Gastrocnemius medialis (tissue), 4 donors: ENCODE measurements around the gene CAMK2D. TPM values are rescaled to one million over a fixed set of nuclear protein-coding genes. Genes with fewer than 3 reads are reported as not detected.
A peak's percentile ranks its signal among the peaks of the same experiment; 100 is the strongest.

Experiments used
- ATAC-seq, 2 donors: fragments of 150-250 bp; one replicate each; pipeline ENCODE4 v1.9.1; 2016
- DNase-seq, 2 donors: peaks; one replicate each; pipeline ENCODE4 v3.0.0-alpha.2; 2019
- H3K27ac ChIP-seq, 4 donors: fragments of 200-600 bp; sonication (generic); 1 replicate in 1 of 4; 2 replicates in 3 of 4; pipeline ENCODE4 v1.5.1; 2016 to 2018; ENCODE audit warnings: mild to moderate bottlenecking in 2 of 4, moderate library complexity in 1 of 4
- H3K27me3 ChIP-seq, 3 donors: fragments of 200-600 bp; sonication (generic) in 2 of 3; 1 replicate in 1 of 3; 2 replicates in 2 of 3; pipeline versions ENCODE4 v1.5.1 to v1.6.0; 2016 to 2019; ENCODE audit warnings: mild to moderate bottlenecking in 1 of 3, moderate library complexity in 1 of 3
- H3K36me3 ChIP-seq, 2 donors: fragments of 200-600 bp; sonication (generic) in 1 of 2; one replicate each; pipeline ENCODE4 v1.5.1; 2017 to 2018
- H3K4me1 ChIP-seq, 2 donors: fragments of 200-600 bp; sonication (generic) in 1 of 2; one replicate each; pipeline ENCODE4 v1.5.1; 2016 to 2017; ENCODE audit warnings: mild to moderate bottlenecking in 2 of 2
- H3K4me3 ChIP-seq, 4 donors: fragments of 200-600 bp; sonication (generic) in 3 of 4; 1 replicate in 1 of 4; 2 replicates in 3 of 4; pipeline ENCODE4 v1.5.1; 2016 to 2019; ENCODE audit warnings: mild to moderate bottlenecking in 2 of 4
- H3K9me3 ChIP-seq, 3 donors: fragments of 200-600 bp; sonication (generic) in 2 of 3; 1 replicate in 1 of 3; 2 replicates in 2 of 3; pipeline ENCODE4 v1.5.1; 2016 to 2019
- POLR2A ChIP-seq, 2 donors: fragments of 450-650 bp; IDR thresholded peaks; one replicate each; pipeline ENCODE4 v1.6.1; 2017; ENCODE audit warnings: antibody characterized with exemption in 2 of 2, mild to moderate bottlenecking in 2 of 2, moderate library complexity in 2 of 2
- in situ Hi-C, 4 donors: fragments of 200-750 bp; cut with MboI; loops; one replicate each; pipeline versions ENCODE4 v1.15.0 to v1.8.0; 2017; ENCODE audit warnings: low sequenced_read_pairs in 4 of 4
- intact Hi-C: fragments of 100-400 bp; cut with DNase I; formaldehyde crosslinking; loops from one replicate; pipeline ENCODE4 v1.15.1; 2023; ENCODE audit warnings: low total_unique reads
- total RNA-seq, 4 donors: library from RNA; depleted of rRNA; stranded (reverse); fragments of >200 nt; gene quantifications; one replicate each; pipeline versions ENCODE4 v1.1.0 to v1.2.3, GENCODE V29; 2016
- TF ChIP-seq, protein P1 (sequence below), 5 experiments: fragments of 450-650 bp in 3 of 5; fragments of 200-600 bp in 2 of 5; sonication (generic) in 2 of 5; IDR thresholded peaks in 4 of 5; conservative IDR thresholded peaks in 1 of 5; 1 replicate in 4 of 5; 2 replicates in 1 of 5; pipeline ENCODE4 v1.5.1; 2016 to 2019; ENCODE audit warnings: antibody characterized with exemption in 5 of 5, mild to moderate bottlenecking in 3 of 5, moderate library complexity in 3 of 5

CAMK2D gene
- total RNA-seq, 4 donors from 2014 or later: 73.2 to 149 (median 119) TPM

- DNase-seq (no peak), ATAC-seq (no peak)
- no peak for TF ChIP-seq POLR2A (IDR thresholded peaks at IDR 0.05)
- TF ChIP-seq, protein P1, sequence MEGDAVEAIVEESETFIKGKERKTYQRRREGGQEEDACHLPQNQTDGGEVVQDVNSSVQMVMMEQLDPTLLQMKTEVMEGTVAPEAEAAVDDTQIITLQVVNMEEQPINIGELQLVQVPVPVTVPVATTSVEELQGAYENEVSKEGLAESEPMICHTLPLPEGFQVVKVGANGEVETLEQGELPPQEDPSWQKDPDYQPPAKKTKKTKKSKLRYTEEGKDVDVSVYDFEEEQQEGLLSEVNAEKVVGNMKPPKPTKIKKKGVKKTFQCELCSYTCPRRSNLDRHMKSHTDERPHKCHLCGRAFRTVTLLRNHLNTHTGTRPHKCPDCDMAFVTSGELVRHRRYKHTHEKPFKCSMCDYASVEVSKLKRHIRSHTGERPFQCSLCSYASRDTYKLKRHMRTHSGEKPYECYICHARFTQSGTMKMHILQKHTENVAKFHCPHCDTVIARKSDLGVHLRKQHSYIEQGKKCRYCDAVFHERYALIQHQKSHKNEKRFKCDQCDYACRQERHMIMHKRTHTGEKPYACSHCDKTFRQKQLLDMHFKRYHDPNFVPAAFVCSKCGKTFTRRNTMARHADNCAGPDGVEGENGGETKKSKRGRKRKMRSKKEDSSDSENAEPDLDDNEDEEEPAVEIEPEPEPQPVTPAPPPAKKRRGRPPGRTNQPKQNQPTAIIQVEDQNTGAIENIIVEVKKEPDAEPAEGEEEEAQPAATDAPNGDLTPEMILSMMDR (IDR thresholded peaks at IDR 0.05 in 4 of 5, conservative IDR thresholded peaks at IDR 0.05 in 1 of 5): no peak
- in situ Hi-C loops (no loop called here), intact Hi-C loops (no loop called here)
- no peaks in the 10 kb centered on the region for H3K9me3 ChIP-seq
- no peaks in the 10 kb centered on the region for H3K36me3 ChIP-seq
- no peak overlapping the region for H3K4me3 ChIP-seq
- peaks cover 45 to 56% of the 10 kb centered on the region in 2 donors for H3K4me1 ChIP-seq
- peak overlapping the region in 2 of 4 donors; percentile 12 to 16 for H3K27ac ChIP-seq
- H3K27me3 ChIP-seq: no peaks in the 10 kb centered on the region
Measured at GRCh38 chr4:113579360-113579759, 182.2 kb downstream of the CAMK2D start.

GRCh38 chr4:113576947-113577678 is 184.4 kb downstream of the CAMK2D start:
- Histone ChIP-seq H3K36me3 (no peaks in the 10 kb centered on the region), H3K9me3 (no peaks in the 10 kb centered on the region), H3K4me3 (no peak overlapping the region), H3K27ac (peak overlapping the region in 1 of 4 donors; percentile 6), H3K4me1 (peaks cover 29 to 36% of the 10 kb centered on the region in 2 donors), H3K27me3 (no peaks in the 10 kb centered on the region)
- no peak for ATAC-seq
- TF ChIP-seq POLR2A (IDR thresholded peaks at IDR 0.05): no peak
- TF ChIP-seq, protein P1 (IDR thresholded peaks at IDR 0.05 in 4 of 5, conservative IDR thresholded peaks at IDR 0.05 in 1 of 5): no peak
- intact Hi-C loops (no loop called here), in situ Hi-C loops (no loop called here)
- no peak for DNase-seq

GRCh38 chr4:113575401-113575800 is 186.1 kb downstream of the CAMK2D start:
- Histone ChIP-seq H3K4me3 (no peak overlapping the region), H3K27me3 (no peaks in the 10 kb centered on the region), H3K9me3 (no peaks in the 10 kb centered on the region), H3K36me3 (no peaks in the 10 kb centered on the region), H3K4me1 (peaks cover 27 to 30% of the 10 kb centered on the region in 2 donors), H3K27ac (peak overlapping the region in 3 of 4 donors; percentile 37 to 54 (median 52))
- intact Hi-C loops: no loop called here
- in situ Hi-C loops: no loop called here
- ATAC-seq (no peak), DNase-seq (no peak)
- TF ChIP-seq, protein P1 (IDR thresholded peaks at IDR 0.05 in 4 of 5, conservative IDR thresholded peaks at IDR 0.05 in 1 of 5): no peak
- TF ChIP-seq POLR2A (IDR thresholded peaks at IDR 0.05): no peak

DNA sequence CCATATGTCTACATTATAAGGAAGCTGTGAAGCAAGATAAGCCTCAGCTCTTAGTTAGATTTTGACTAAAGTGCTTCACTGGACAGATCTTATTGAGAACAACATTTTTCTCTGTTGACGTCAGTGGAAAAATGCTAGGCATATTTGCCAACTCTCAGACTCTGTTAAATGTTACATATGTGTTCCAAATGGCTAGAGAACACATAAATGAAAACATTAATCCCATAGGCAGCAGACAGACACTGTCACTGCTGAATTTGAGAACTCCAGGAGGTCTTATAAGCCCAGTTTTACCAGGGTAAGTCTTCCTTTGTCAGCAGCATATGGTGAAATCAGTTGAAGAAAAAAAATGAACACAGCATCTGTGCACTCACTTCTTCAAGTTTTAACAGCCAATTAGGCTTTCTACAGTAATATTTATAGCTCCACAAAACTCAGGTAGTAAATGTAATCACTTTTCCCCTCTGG is 186.9 kb downstream of the CAMK2D start:
- Histone ChIP-seq H3K4me1 (peaks cover 26 to 30% of the 10 kb centered on the region in 2 donors), H3K36me3 (no peaks in the 10 kb centered on the region), H3K27me3 (no peaks in the 10 kb centered on the region), H3K4me3 (no peak overlapping the region), H3K9me3 (no peaks in the 10 kb centered on the region), H3K27ac (peak overlapping the region; percentile 14 to 54 (median 40))
- in situ Hi-C loops (no loop called here), intact Hi-C loops (no loop called here)
- DNase-seq: no peak
- TF ChIP-seq, protein P1 (IDR thresholded peaks at IDR 0.05 in 4 of 5, conservative IDR thresholded peaks at IDR 0.05 in 1 of 5): no peak
- no peak for TF ChIP-seq POLR2A (IDR thresholded peaks at IDR 0.05)
- ATAC-seq: peak in 1 of 2 donors; percentile 24
